Measurements from ENCODE around the gene PGGT1B.

DNA sequence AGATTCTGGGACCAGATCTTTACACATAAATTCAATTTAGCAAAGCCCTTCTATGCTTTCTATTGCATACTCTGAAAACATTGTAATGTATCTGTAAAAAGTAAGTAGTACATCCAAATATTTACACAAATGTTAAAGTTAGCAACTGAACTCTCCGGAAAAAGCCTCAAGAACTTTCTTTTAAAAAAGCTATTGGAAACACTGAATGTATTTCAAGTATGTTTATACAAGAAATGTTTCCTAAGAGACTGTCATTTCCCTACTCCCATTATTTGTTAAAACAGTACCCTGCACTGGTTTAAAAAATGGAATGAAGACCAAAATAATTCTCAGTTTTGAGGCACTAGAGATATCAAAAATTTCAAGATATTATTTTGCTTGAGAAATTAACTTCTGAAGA lies 48.1 kb downstream of the PGGT1B start:
- TF ChIP-seq, protein P1, sequence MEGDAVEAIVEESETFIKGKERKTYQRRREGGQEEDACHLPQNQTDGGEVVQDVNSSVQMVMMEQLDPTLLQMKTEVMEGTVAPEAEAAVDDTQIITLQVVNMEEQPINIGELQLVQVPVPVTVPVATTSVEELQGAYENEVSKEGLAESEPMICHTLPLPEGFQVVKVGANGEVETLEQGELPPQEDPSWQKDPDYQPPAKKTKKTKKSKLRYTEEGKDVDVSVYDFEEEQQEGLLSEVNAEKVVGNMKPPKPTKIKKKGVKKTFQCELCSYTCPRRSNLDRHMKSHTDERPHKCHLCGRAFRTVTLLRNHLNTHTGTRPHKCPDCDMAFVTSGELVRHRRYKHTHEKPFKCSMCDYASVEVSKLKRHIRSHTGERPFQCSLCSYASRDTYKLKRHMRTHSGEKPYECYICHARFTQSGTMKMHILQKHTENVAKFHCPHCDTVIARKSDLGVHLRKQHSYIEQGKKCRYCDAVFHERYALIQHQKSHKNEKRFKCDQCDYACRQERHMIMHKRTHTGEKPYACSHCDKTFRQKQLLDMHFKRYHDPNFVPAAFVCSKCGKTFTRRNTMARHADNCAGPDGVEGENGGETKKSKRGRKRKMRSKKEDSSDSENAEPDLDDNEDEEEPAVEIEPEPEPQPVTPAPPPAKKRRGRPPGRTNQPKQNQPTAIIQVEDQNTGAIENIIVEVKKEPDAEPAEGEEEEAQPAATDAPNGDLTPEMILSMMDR (IDR thresholded peaks at IDR 0.05): no peak
- TF ChIP-seq POLR2A (IDR thresholded peaks at IDR 0.05): no peak

Measured in ovary (tissue), 3 donors.